ENCODE data around the gene DAZAP1.
A peak's percentile ranks its signal among the peaks of the same experiment; 100 is the strongest.
"Not testable (repeated sequence)": the region's sequence is repeated elsewhere in the genome, so short reads cannot be mapped to it uniquely, and the experiment has no call there.

Gene DAZAP1

GRCh38 chr19:1411255-1412191 lies 4.1 kb downstream of the DAZAP1 start:
- DNase-seq (ENCODE audit: low spot score): no peak

GRCh38 chr19:1412323-1412923 lies 5.0 kb downstream of the DAZAP1 start:
- DNase-seq (ENCODE audit: low spot score): no peak

GRCh38 chr19:1412995-1413800 lies 5.8 kb downstream of the DAZAP1 start:
- no peak for DNase-seq (ENCODE audit: low spot score)

GRCh38 chr19:1416014-1416841 lies 8.8 kb downstream of the DAZAP1 start:
- DNase-seq (ENCODE audit: low spot score): no peak

GRCh38 chr19:1417145-1417544 lies 9.8 kb downstream of the DAZAP1 start:
- no peak for DNase-seq (ENCODE audit: low spot score)

GRCh38 chr19:1417681-1418495 lies 10.5 kb downstream of the DAZAP1 start:
- peak; percentile 47 for DNase-seq (ENCODE audit: low spot score)

- DNase-seq (ENCODE audit: low spot score): no peak
Measured at GRCh38 chr19:1418496-1418775, 11.1 kb downstream of the DAZAP1 start.

- DNase-seq (ENCODE audit: low spot score): no peak
Measured at GRCh38 chr19:1418951-1419738, 11.8 kb downstream of the DAZAP1 start.

- DNase-seq (ENCODE audit: low spot score): not testable (repeated sequence)
Measured at GRCh38 chr19:1420085-1420484, 12.7 kb downstream of the DAZAP1 start.

GRCh38 chr19:1420590-1420989 lies 13.2 kb downstream of the DAZAP1 start:
- DNase-seq (ENCODE audit: low spot score): no peak

- no peak for DNase-seq (ENCODE audit: low spot score)
Measured at GRCh38 chr19:1421218-1421957, 14.0 kb downstream of the DAZAP1 start.

- DNase-seq (ENCODE audit: low spot score): no peak
Measured at GRCh38 chr19:1421958-1422305, 14.5 kb downstream of the DAZAP1 start.

- no peak for DNase-seq (ENCODE audit: low spot score)
Measured at GRCh38 chr19:1422360-1422759, 15.0 kb downstream of the DAZAP1 start.

GRCh38 chr19:1422943-1423342 lies 15.6 kb downstream of the DAZAP1 start:
- DNase-seq (ENCODE audit: low spot score): no peak

GRCh38 chr19:1423436-1424191 lies 16.2 kb downstream of the DAZAP1 start:
- DNase-seq (ENCODE audit: low spot score): no peak

- peak; percentile 74 for DNase-seq (ENCODE audit: low spot score)
Measured at GRCh38 chr19:1424192-1424955, 17.0 kb downstream of the DAZAP1 start.

GRCh38 chr19:1425102-1425837 lies 17.9 kb downstream of the DAZAP1 start:
- no peak for DNase-seq (ENCODE audit: low spot score)

Measured in HuH-7 (cell line).